IPS DF 6.9 (cell line): Measurements from ENCODE around the gene DOCK11.
"Not testable (repeated sequence)": the region's sequence is repeated elsewhere in the genome, so short reads cannot be mapped to it uniquely, and the experiment has no call there.

ENCODE experiments used
- DNase-seq: peaks from one replicate; pipeline ENCODE4 v3.0.0-alpha.2; 2013; ENCODE audit warnings: low read depth, low spot score
- H3K27ac ChIP-seq: one replicate; pipeline ENCODE4 v1.5.1; 2013; ENCODE audit warnings: low read length, control low read depth
- H3K27me3 ChIP-seq: 2 replicates; pipeline ENCODE4 v1.6.1; 2013; ENCODE audit warnings: mild to moderate bottlenecking, low read length; ENCODE audit not compliant: control insufficient read depth, insufficient read depth
- H3K36me3 ChIP-seq: 2 replicates; pipeline ENCODE4 v1.6.1; 2013; ENCODE audit warnings: low read length; ENCODE audit not compliant: control insufficient read depth, insufficient read depth
- H3K4me1 ChIP-seq: 2 replicates; pipeline ENCODE4 v1.6.1; 2013; ENCODE audit warnings: low read length; ENCODE audit not compliant: control insufficient read depth, insufficient read depth
- H3K4me3 ChIP-seq: 2 replicates; pipeline ENCODE4 v1.5.1; 2013; ENCODE audit warnings: mild to moderate bottlenecking, low read length
- H3K9me3 ChIP-seq: 2 replicates; pipeline ENCODE4 v1.6.1; 2013; ENCODE audit warnings: low read length, inconsistent platforms; ENCODE audit not compliant: control insufficient read depth, insufficient read depth
- WGBS: extraction: QIAGEN DNeasy Blood & Tissue Kit; methylation state at CpG from one replicate; pipeline ENCODE4 v1.1.7; 2013; ENCODE audit warnings: mixed read lengths, missing lambda C conversion rate; ENCODE audit not compliant: insufficient read length, insufficient coverage; 5-methylcytosine and 5-hydroxymethylcytosine counted together

Gene DOCK11

DNA sequence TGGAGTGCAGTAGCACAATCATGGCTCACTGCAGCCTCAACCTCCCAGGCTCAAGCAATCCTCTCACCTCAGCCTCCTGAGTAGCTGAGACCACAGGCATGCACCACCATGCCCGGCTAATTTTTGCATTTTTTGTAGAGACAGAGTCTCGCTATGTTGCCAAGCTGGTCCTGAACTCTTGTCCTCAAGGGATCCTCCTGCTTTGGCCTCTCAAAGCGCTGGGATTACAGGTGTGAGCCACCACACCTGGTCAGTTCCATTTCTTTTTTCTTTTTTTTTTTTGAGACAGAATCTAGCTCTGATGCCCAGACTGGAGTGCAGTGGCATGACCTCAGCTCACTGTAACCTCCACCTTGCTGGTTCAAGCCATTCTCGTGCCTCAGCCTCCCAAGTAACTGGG lies 13.2 kb upstream of the DOCK11 start:
- not testable (repeated sequence) for H3K4me1 ChIP-seq, H3K36me3 ChIP-seq, H3K4me3 ChIP-seq, H3K9me3 ChIP-seq, H3K27me3 ChIP-seq, H3K27ac ChIP-seq, DNase-seq
- WGBS, result no CpG with 5 or more reads among the region's 4 CpGs

DNA sequence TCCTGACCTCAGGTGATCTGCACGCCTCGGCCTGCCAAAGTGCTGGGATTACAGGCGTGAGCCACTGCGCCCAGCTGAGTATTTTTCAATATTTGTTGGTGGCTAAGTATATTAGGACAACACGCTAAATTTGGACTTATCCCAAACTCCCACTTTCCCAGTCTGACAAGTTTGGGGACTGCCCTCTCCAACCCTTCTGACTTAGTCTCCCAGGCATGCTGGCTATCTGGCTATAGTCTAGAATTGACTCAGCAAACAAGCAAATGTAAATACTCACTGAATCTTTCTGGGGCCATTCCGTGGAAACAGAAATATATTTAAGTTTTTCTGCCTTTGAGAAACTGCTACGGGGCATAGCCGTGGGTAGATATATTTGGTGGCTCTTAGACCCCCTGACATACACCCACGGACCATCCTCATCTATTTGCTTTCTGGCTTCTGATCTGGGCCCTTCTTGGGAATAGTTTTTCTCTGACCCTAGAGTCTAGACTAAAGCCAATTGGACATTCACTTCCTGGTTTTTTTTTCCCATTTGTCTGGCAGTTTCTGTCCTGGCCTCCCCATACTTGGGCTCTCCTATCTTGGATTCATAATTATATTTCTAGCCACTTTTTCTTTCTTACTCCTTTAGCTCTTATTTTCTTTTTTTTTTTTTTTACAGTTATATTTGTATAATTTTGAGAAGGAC lies 11.3 kb upstream of the DOCK11 start:
- Histone ChIP-seq H3K4me1 (no peaks in the 10 kb centered on the region), H3K36me3 (no peaks in the 10 kb centered on the region), H3K4me3 (no peak overlapping the region), H3K27me3 (no peaks in the 10 kb centered on the region), H3K27ac (no peak overlapping the region), H3K9me3 (no peaks in the 10 kb centered on the region)
- no CpG with 5 or more reads among the region's 9 CpGs for WGBS
- DNase-seq, result no peak

DNA sequence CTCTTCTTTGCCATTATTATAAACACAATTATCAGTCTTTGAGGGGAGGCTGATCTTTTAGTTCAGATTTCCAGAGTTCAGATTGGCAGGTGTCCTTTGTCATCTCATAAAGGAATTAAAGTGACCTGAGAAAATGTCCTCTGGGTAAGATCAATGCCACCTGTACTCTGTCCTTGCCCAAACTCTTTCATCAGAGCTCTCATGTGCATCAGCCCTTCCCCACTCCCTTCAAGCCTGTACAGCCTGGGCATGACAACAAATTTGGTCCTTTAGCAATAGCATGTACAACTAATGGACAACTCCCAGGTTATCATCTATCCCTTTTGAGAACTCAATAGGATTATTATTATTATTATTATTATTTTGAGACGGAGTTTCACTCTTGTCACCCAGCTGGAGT lies 8.9 kb upstream of the DOCK11 start:
- H3K4me3 ChIP-seq, DNase-seq: not testable (repeated sequence)
- no CpG with 5 or more reads among the region's 1 CpG for WGBS

DNA sequence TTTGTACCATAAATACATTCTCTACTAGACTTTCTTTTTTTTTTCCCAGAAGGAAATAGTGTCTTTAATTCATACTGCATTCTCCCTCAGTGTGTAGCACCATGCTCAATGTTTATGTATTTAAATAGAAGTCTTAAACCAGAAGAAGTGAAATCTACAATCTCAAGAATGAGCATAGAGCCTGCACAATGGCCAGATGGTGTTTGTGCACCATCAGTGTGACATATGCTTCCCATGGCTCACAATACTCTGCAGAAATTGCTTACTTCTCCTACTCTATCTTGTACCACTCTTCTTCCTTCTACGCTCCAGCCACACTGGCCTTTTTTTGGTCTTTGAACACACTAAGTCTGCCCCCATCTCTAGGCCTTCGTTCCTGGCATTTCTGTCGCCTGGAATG lies 2.6 kb upstream of the DOCK11 start:
- no peak for DNase-seq
- H3K9me3 ChIP-seq, result no peaks in the 10 kb centered on the region
- WGBS, result no CpG with 5 or more reads among the region's 3 CpGs

More for the DNA sequence above, 8.9 kb upstream of the DOCK11 start:
- not testable (repeated sequence) for H3K27ac ChIP-seq, H3K36me3 ChIP-seq, H3K27me3 ChIP-seq, H3K9me3 ChIP-seq, H3K4me1 ChIP-seq

DNA sequence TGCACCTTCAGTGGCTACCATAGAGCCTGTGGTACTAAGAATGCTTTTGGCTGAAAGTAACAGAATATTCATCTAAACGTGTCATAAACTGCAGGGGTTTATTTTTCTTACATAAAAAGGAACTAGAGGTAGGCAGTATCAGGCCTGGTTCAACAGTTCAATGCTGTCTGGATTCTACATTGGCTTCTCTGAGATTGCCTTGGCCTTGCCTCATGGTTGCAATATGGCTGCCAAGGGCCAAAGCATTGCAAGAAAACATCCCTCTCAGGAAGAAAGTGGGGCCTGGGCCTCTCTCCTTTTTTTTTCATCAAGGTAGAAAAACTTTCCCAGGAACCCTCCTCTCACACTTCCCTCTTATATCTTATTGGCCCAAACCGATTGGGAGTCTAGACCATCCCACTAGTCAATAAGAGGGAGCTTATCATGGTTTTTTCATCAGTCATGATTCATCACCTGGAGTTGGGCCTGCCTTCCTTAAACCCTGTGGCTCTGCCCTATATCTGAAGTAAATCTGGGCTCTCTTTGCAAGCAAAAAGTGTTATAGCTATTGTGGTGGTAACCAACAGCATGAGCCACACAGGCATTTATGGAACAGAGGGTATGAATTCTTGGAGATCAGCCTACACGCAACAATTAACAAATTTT lies 1.8 kb upstream of the DOCK11 start:
- no peak overlapping the region for H3K4me3 ChIP-seq
- H3K27ac ChIP-seq, result no peak overlapping the region
- no peaks in the 10 kb centered on the region for H3K4me1 ChIP-seq
- no peaks in the 10 kb centered on the region for H3K36me3 ChIP-seq
- H3K27me3 ChIP-seq, result peaks cover 4% of the 10 kb centered on the region
- WGBS, result no CpG with 5 or more reads among the region's 3 CpGs
- no peaks in the 10 kb centered on the region for H3K9me3 ChIP-seq
- DNase-seq, result no peak

More for the DNA sequence above, 2.6 kb upstream of the DOCK11 start:
- Histone ChIP-seq H3K4me3 (no peak overlapping the region), H3K36me3 (no peaks in the 10 kb centered on the region), H3K4me1 (no peaks in the 10 kb centered on the region), H3K27ac (no peak overlapping the region), H3K27me3 (peaks cover 4% of the 10 kb centered on the region)

DNA sequence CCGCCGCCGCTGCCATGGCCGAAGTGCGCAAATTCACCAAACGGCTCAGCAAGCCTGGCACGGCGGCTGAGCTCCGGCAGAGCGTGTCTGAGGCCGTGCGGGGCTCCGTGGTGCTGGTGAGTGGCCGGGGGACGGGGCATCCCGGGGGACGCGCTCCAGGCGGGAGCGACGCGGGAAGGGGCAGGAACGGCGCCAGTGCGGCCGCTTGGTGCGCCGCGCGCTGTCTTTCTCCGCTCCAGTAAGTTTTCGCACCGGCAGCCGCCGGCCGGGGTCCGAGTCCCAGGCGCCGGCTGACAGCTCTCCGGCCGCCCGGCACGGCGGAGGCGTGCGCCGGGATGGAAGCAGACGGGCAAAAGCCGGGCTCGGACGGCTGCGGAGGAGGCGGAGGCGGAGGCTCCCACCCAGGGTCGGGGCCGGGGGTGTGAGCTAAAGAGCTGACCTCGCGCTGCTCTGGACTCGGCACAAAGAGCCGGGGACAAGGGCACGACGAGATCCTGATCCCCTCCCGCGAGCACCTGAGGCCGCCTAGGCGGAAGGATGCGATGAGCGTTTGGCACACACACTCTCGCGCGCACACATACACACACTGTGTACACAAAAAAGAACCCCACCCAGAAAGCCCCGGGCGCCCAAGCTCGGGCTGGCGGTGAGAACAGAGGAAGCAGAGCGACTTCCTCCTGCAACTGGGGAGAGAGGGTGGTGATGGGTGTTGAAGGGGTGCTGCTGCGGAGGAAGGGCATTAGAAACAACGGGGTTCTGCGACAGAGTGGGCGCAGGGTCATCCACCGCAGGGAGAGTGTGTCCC lies 545 bp downstream of the DOCK11 start:
- H3K4me3 ChIP-seq, result peak overlapping the region; percentile 86
- no peak for DNase-seq
- H3K27ac ChIP-seq, result no peak overlapping the region
- no peaks in the 10 kb centered on the region for H3K36me3 ChIP-seq
- H3K27me3 ChIP-seq, result peaks cover 4% of the 10 kb centered on the region
- H3K4me1 ChIP-seq, result no peaks in the 10 kb centered on the region
- no CpG with 5 or more reads among the region's 81 CpGs for WGBS
- no peaks in the 10 kb centered on the region for H3K9me3 ChIP-seq

DNA sequence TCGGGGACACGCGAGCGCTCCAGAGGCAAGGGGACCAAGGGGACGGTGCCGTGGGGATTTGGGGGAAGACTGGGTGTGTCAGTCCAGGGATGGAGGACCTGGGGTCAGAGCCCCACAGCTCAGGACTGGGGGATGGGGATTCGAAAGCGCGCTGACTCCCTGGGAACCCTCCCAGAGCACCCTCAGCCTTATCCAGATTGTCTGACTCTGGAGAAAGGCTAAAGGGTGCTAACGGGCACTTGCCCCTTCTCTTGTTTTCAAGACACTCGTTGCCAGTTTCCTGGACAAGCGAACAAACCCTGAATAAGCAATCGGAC lies 1.1 kb downstream of the DOCK11 start:
- Histone ChIP-seq H3K4me3 (peak overlapping the region; percentile 86; the same call in 1 of the 2 replicates), H3K4me1 (no peaks in the 10 kb centered on the region), H3K36me3 (no peaks in the 10 kb centered on the region), H3K9me3 (no peaks in the 10 kb centered on the region), H3K27ac (no peak overlapping the region), H3K27me3 (peaks cover 4% of the 10 kb centered on the region)
- WGBS, result no CpG with 5 or more reads among the region's 13 CpGs
- no peak for DNase-seq

DNA sequence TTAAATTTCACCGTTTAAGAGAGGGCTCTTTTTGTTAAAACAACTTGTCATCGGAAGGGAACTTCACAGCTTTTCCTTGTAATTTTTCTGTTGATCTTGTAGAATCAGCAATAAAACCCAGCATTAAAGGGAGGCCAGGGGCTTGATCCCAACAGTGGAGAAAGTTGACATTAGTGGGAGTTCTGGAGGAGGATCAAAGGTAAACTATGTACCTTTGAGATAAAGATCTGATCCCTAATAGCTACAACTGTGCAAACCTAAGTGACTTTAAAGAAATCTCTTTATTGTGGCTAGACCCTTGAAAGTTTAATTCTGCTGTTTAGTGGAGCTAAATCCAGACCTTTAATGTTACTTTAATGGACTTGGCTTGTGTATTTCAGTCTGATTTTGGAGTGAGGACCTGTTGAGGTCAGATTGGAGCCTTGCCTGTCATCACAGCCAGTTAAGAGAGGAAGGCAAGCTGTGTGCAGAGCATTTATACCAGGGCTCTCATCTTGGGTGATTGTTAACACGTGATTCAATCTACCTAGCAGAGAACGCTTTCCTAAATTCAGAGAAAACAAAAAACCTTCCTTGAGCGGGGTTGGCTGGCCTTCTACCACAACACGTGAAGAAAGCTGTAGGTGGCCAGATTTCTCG lies 1.7 kb downstream of the DOCK11 start:
- WGBS, result no CpG with 5 or more reads among the region's 7 CpGs
- no peak overlapping the region for H3K27ac ChIP-seq
- DNase-seq, result no peak

DNA sequence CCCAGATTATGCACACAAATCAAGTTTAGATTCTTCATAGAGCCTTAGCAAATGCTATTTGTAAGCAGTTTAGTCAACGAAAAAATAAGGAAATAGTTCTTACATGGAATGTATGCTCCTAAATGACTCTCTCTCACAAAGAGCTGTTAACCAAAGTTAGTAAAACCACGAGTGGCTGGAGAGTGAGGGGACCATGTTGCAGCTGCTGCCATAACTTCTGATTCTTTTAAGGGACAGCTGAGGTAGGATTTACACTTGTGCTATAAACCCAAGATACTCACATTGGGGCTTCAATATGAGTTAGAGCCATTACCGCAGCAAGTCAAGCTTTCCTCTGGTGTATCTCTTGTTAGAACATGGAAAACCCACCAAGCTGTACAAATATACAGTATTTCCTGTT lies 2.7 kb downstream of the DOCK11 start:
- H3K36me3 ChIP-seq, result no peaks in the 10 kb centered on the region
- H3K27me3 ChIP-seq, result peaks cover 4% of the 10 kb centered on the region
- no peak overlapping the region for H3K27ac ChIP-seq
- WGBS, result no CpG with 5 or more reads among the region's 3 CpGs
- no peaks in the 10 kb centered on the region for H3K9me3 ChIP-seq
- DNase-seq, result no peak
- no peak overlapping the region for H3K4me3 ChIP-seq
- no peaks in the 10 kb centered on the region for H3K4me1 ChIP-seq

More for the DNA sequence above, 1.7 kb downstream of the DOCK11 start:
- Histone ChIP-seq H3K4me1 (no peaks in the 10 kb centered on the region), H3K36me3 (no peaks in the 10 kb centered on the region), H3K27me3 (peaks cover 4% of the 10 kb centered on the region), H3K4me3 (no peak overlapping the region; the same call in 1 of the 2 replicates), H3K9me3 (no peaks in the 10 kb centered on the region)

DNA sequence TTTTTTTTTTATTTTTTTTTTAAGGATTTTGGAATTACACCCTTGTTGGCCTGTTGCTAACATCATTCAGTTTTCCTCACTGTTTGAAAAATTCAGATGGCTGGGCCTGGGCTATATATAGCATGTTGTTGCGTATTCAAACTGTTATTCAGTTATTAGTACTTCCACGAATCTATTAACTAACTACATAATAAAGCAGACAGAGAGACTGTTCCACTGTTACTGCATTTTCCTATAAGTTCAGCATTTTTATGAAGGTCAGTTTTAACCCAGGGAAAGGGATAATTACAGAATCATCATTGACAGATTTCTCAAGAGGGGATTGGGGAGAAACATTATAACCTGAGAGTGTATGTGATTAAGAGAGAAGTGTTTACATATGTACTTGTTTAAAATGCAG lies 3.1 kb downstream of the DOCK11 start:
- DNase-seq, result no peak
- Histone ChIP-seq H3K4me3 (no peak overlapping the region), H3K27me3 (peaks cover 4% of the 10 kb centered on the region), H3K9me3 (no peaks in the 10 kb centered on the region), H3K27ac (no peak overlapping the region), H3K36me3 (no peaks in the 10 kb centered on the region), H3K4me1 (no peaks in the 10 kb centered on the region)
- no CpG with 5 or more reads among the region's 2 CpGs for WGBS
